Panc1 (cell line): ENCODE measurements around the gene GNG10. TPM values are rescaled to one million over a fixed set of nuclear protein-coding genes. Genes with fewer than 3 reads are reported as not detected.

Experiments
- ATAC-seq: fragments of 200-7000 bp; cut with Tn5 transposase; 2 replicates; pipeline ENCODE4 v1.9.1; 2020; ENCODE audit warnings: mild to moderate bottlenecking, moderate library complexity
- BruUV-seq: library from RNA; stranded (reverse); fragments of 400-500 nt; replicated peaks from 2 replicates; lab custom pipeline; 2021; lab: Mats Ljungman, UMichigan
- CTCF ChIA-PET: fragments of 300-600 bp; sonication (Branson Sonifier 250); formaldehyde crosslinking; loops from one replicate; lab custom pipeline; 2022; ENCODE audit warnings: antibody characterized with exemption; lab: Charles Lee
- POLR2A ChIA-PET: fragments of 300-600 bp; sonication (Branson Sonifier 250); formaldehyde crosslinking; loops from one replicate; lab custom pipeline; 2022; ENCODE audit warnings: antibody characterized with exemption; lab: Charles Lee
- DNase-seq: peaks from one replicate; pipeline ENCODE4 v3.0.0-alpha.2; 2010; ENCODE audit warnings: low read depth, low spot score
- H3K27ac ChIP-seq: 2 replicates; pipeline ENCODE4 v1.5.1; 2011; ENCODE audit warnings: mild to moderate bottlenecking, low read length, inconsistent platforms
- H3K27me3 ChIP-seq: fragments of 200-500 bp; sonication (Bioruptor generic); 2 replicates; pipeline ENCODE4 v1.6.0; 2014; ENCODE audit warnings: low read length, inconsistent platforms; ENCODE audit not compliant: control insufficient read depth, insufficient read depth
- H3K36me3 ChIP-seq: fragments of 200-500 bp; sonication (Bioruptor generic); 2 replicates; pipeline ENCODE4 v1.5.1; 2014; ENCODE audit warnings: inconsistent platforms, mild to moderate bottlenecking, low read length, moderate library complexity; ENCODE audit not compliant: control insufficient read depth, insufficient read depth
- H3K4me1 ChIP-seq: 2 replicates; pipeline ENCODE4 v1.5.1; 2011; ENCODE audit warnings: inconsistent platforms, mild to moderate bottlenecking, low read length, moderate library complexity; ENCODE audit not compliant: control insufficient read depth, insufficient read depth
- H3K4me3 ChIP-seq, 2 experiments: 2 replicates each; pipeline ENCODE4 v1.5.1; 2011 to 2012; ENCODE audit warnings: low read depth in 2 of 2, low read length in 2 of 2, mild to moderate bottlenecking in 2 of 2, inconsistent platforms in 1 of 2, moderate library complexity in 1 of 2
- H3K9me3 ChIP-seq: fragments of 200-500 bp; sonication (Bioruptor generic); 2 replicates; pipeline ENCODE4 v1.5.1; 2014; ENCODE audit warnings: low read depth, mild to moderate bottlenecking, inconsistent platforms, low read length, moderate library complexity; ENCODE audit not compliant: control insufficient read depth, insufficient read depth
- CTCF ChIP-seq: fragments of 450-650 bp; IDR thresholded peaks from 2 replicates; pipeline ENCODE4 v1.5.1; 2017; ENCODE audit warnings: mild to moderate bottlenecking
- POLR2AphosphoS5 ChIP-seq: IDR thresholded peaks from 2 replicates; pipeline ENCODE4 v1.6.1; 2012; ENCODE audit warnings: mild to moderate bottlenecking, low read depth, low read length, moderate library complexity
- REST ChIP-seq, 2 experiments: IDR thresholded peaks; 2 replicates each; pipeline ENCODE4 v1.6.1; 2011 to 2012; ENCODE audit warnings: low read depth in 2 of 2, control low read depth in 1 of 2, low read length in 1 of 2, mild to moderate bottlenecking in 1 of 2, moderate library complexity in 1 of 2; ENCODE audit not compliant: insufficient read depth in 1 of 2
- SIN3A ChIP-seq: IDR thresholded peaks from 2 replicates; pipeline ENCODE4 v1.6.1; 2012; ENCODE audit warnings: low read depth, mild to moderate bottlenecking, low read length, moderate library complexity, borderline replicate concordance; ENCODE audit not compliant: insufficient read depth
- in situ Hi-C: cut with HindIII; loops from 2 replicates; pipeline ENCODE4 v1.10.0; 2016; ENCODE audit warnings: low sequenced_read_pairs, low pct_unique_long_range_greater_than_20kb
- intact Hi-C: fragments of 100-400 bp; cut with micrococcal nuclease; formaldehyde crosslinking; loops from one replicate; pipeline ENCODE4 v1.10.0; 2022; ENCODE audit not compliant: unreplicated experiment
- total RNA-seq: library from RNA; stranded (reverse); gene quantifications from one replicate; pipeline ENCODE4 v1.2.1, GENCODE V29; 2021; ENCODE audit not compliant: unreplicated experiment

GNG10 gene
- total RNA-seq, 1 experiment from 2014 or later, result 40.0 TPM

- Histone ChIP-seq H3K9me3 (no peaks in the 10 kb centered on the region), H3K4me3 (no peak overlapping the region), H3K27me3 (no peaks in the 10 kb centered on the region), H3K27ac (peak overlapping the region; percentile 17; the same call in 1 of the 2 replicates), H3K4me1 (no peaks in the 10 kb centered on the region), H3K36me3 (no peaks in the 10 kb centered on the region)
- in situ Hi-C loops, result no loop called here
- ChIA-PET CTCF (no interaction called here), POLR2A (interaction anchor here (0.6 kb wide), 1 partner anchor 109 kb away, joined by 3 read pairs; no protein-coding TSS in a partner anchor)
- DNase-seq, result no peak
- no peak for ATAC-seq
- intact Hi-C loops, result no loop called here
- BruUV-seq, result no TSS peak
- no peak for TF ChIP-seq POLR2AphosphoS5
- no peak for TF ChIP-seq CTCF
- TF ChIP-seq REST (IDR thresholded peaks at IDR 0.05; ENCODE audit: insufficient read depth in 1 of 2, low read depth in 2 of 2, low read length in 1 of 2), result no peak
- no peak for TF ChIP-seq SIN3A
These were observed 58.1 kb downstream of the GNG10 start for GRCh38 chr9:111719541-111719940.

Other genes starting within 250 kb of the GNG10 start
- gene ECPAS, start 177.2 kb upstream of the GNG10 start, total RNA-seq, result 69.4 TPM
- 4.8 TPM for gene ZNF483, start 136.4 kb upstream of the GNG10 start, total RNA-seq
- 46.0 TPM for gene PTGR1, start 62.0 kb upstream of the GNG10 start, total RNA-seq
- gene DNAJC25, start 30.3 kb upstream of the GNG10 start, total RNA-seq, result 6.0 TPM
- 0.10 TPM for gene SHOC1, start 133.3 kb downstream of the GNG10 start, total RNA-seq
- 46.0 TPM for gene UGCG, start 235.2 kb downstream of the GNG10 start, total RNA-seq